ENCODE measurements around the gene PPP1R3D. TPM values are rescaled to one million over a fixed set of nuclear protein-coding genes. Genes with fewer than 3 reads are reported as not detected.
A peak's percentile ranks its signal among the peaks of the same experiment; 100 is the strongest.

The PPP1R3D gene
- total and polyA plus RNA-seq, 9 donors, result 4.1 to 9.8 (median 6.0) TPM

GRCh38 chr20:59932616-59933295 lies 7.3 kb downstream of the PPP1R3D start:
- TF ChIP-seq CTCF (IDR thresholded peaks at IDR 0.05), result no peak
- no peak for TF ChIP-seq EP300 (IDR thresholded peaks at IDR 0.05)
- TF ChIP-seq POLR2A (IDR thresholded peaks at IDR 0.05), result no peak
- Histone ChIP-seq H3K27ac (no peak overlapping the region), H3K9me3 (no peaks in the 10 kb centered on the region), H3K27me3 (no peaks in the 10 kb centered on the region), H3K4me3 (no peak overlapping the region), H3K36me3 (no peaks in the 10 kb centered on the region), H3K4me1 (ENCODE audit: insufficient read depth) (peaks cover 6% of the 10 kb centered on the region)
- WGBS, 3 donors, result 83 to 90% (median 83%) methylated on average over 72 of the region's 72 CpGs
- peak in 2 of 5 donors; percentile 17 to 29 for DNase-seq
- intact Hi-C loops (cut with DNase I), result loop anchor here in 1 of 4 donors (10.0 kb wide), 1 partner anchor 358 kb away; no protein-coding TSS in a partner anchor

GRCh38 chr20:59931511-59932312 lies 8.4 kb downstream of the PPP1R3D start:
- DNase-seq, result no peak
- Histone ChIP-seq H3K27ac (no peak overlapping the region), H3K4me3 (no peak overlapping the region), H3K36me3 (no peaks in the 10 kb centered on the region), H3K4me1 (ENCODE audit: insufficient read depth) (peaks cover 5% of the 10 kb centered on the region), H3K9me3 (no peaks in the 10 kb centered on the region), H3K27me3 (no peaks in the 10 kb centered on the region)
- WGBS, 3 donors, result 85 to 86% (median 86%) methylated on average over 9 of the region's 9 CpGs
- intact Hi-C loops (cut with DNase I), result loop anchor here in 1 of 4 donors (10.0 kb wide), 1 partner anchor 357 kb away; no protein-coding TSS in a partner anchor
- TF ChIP-seq POLR2A (IDR thresholded peaks at IDR 0.05) (no peak), EP300 (IDR thresholded peaks at IDR 0.05) (no peak), CTCF (IDR thresholded peaks at IDR 0.05) (no peak)

- no peaks in the 10 kb centered on the region for H3K9me3 ChIP-seq
- H3K4me3 ChIP-seq, result no peak overlapping the region
- TF ChIP-seq POLR2A (IDR thresholded peaks at IDR 0.05) (no peak), CTCF (IDR thresholded peaks at IDR 0.05) (no peak), EP300 (IDR thresholded peaks at IDR 0.05) (no peak)
- H3K4me1 ChIP-seq (ENCODE audit: insufficient read depth), result no peaks in the 10 kb centered on the region
- H3K27me3 ChIP-seq, result no peaks in the 10 kb centered on the region
- DNase-seq, result no peak
- no peaks in the 10 kb centered on the region for H3K36me3 ChIP-seq
- H3K27ac ChIP-seq, result no peak overlapping the region
- intact Hi-C loops (cut with DNase I), result no loop called here
Measured at GRCh38 chr20:59925899-59926298, 14.2 kb downstream of the PPP1R3D start.

GRCh38 chr20:59925359-59925758 lies 14.7 kb downstream of the PPP1R3D start:
- intact Hi-C loops (cut with DNase I), result no loop called here
- WGBS, 3 donors, result 91 to 97% (median 96%) methylated on average over 1 of the region's 1 CpG
- no peak overlapping the region for H3K4me3 ChIP-seq
- H3K27me3 ChIP-seq, result no peaks in the 10 kb centered on the region
- H3K27ac ChIP-seq, result no peak overlapping the region
- no peaks in the 10 kb centered on the region for H3K4me1 ChIP-seq (ENCODE audit: insufficient read depth)
- no peak for DNase-seq
- no peaks in the 10 kb centered on the region for H3K9me3 ChIP-seq
- H3K36me3 ChIP-seq, result no peaks in the 10 kb centered on the region
- TF ChIP-seq POLR2A (IDR thresholded peaks at IDR 0.05), result no peak
- TF ChIP-seq EP300 (IDR thresholded peaks at IDR 0.05), result no peak
- no peak for TF ChIP-seq CTCF (IDR thresholded peaks at IDR 0.05)

Data from ovary (tissue), 9 donors.